Activated naive CD4-positive, alpha-beta T cell treated with anti-CD3 and anti-CD28 coated beads for 36 hours (primary cell): ENCODE measurements around the gene ZC3H11A. TPM values are rescaled to one million over a fixed set of nuclear protein-coding genes. Genes with fewer than 3 reads are reported as not detected.

Source experiments
- CTCF ChIA-PET: fragments of 350-600 bp; sonication (Branson Sonifier 250); formaldehyde crosslinking; loops from one replicate; lab custom pipeline; 2021; ENCODE audit warnings: antibody characterized with exemption; lab: Charles Lee
- DNase-seq: peaks from one replicate; pipeline ENCODE4 v3.0.0-alpha.2; 2020
- H3K27ac Mint-ChIP-seq: one replicate; pipeline ENCODE4 v1.8.0; 2021; ENCODE audit warnings: mild to moderate bottlenecking, mixed read lengths
- H3K27me3 Mint-ChIP-seq: one replicate; pipeline ENCODE4 v1.8.0; 2021; ENCODE audit warnings: low read depth, mixed read lengths
- H3K36me3 Mint-ChIP-seq: one replicate; pipeline ENCODE4 v1.8.0; 2021; ENCODE audit warnings: low read depth, mixed read lengths
- H3K4me1 Mint-ChIP-seq: one replicate; pipeline ENCODE4 v1.8.0; 2021; ENCODE audit warnings: low read depth, mixed read lengths
- H3K4me3 Mint-ChIP-seq: one replicate; pipeline ENCODE4 v1.8.0; 2021; ENCODE audit warnings: mild to moderate bottlenecking, moderate library complexity, mixed read lengths
- H3K9me3 Mint-ChIP-seq: one replicate; pipeline ENCODE4 v1.8.0; 2021; ENCODE audit warnings: mixed read lengths
- intact Hi-C: fragments of 100-400 bp; cut with micrococcal nuclease; formaldehyde crosslinking; loops from one replicate; pipeline ENCODE4 v1.15.1; 2023
- total RNA-seq, 2 experiments: library from RNA; stranded (reverse); gene quantifications; one replicate each; pipeline ENCODE4 v1.2.3, GENCODE V29; 2021

ZC3H11A gene
- total RNA-seq, 2 experiments from 2014 or later, result 78.4 to 80.9 TPM

GRCh38 chr1:203765029-203765837 is 30.2 kb upstream of the ZC3H11A start, which contains the start of gene LAX1:
Gene LAX1, plus strand, starts transcription at chr1:203765183. Its CDS starts 383 bp downstream, at chr1:203765566.
- CTCF ChIA-PET, result interaction anchor here (0.6 to 1.5 kb wide), 5 partner anchors 29 to 425 kb away, joined by 3 to 8 read pairs (median 4); partner anchors contain the start of gene ATP2B4
- peak; percentile 90 for DNase-seq
- Mint-ChIP-seq H3K27ac (peak within 1 kb of the TSS; percentile 99), H3K27me3 (no peaks in the 10 kb centered on the region), H3K9me3 (no peaks in the 10 kb centered on the region), H3K4me3 (peak within 1 kb of the TSS; percentile 89), H3K36me3 (peaks cover 8% of the 10 kb centered on the region), H3K4me1 (peaks cover 41% of the 10 kb centered on the region)
- intact Hi-C loops, result loop anchor here (1.0 to 10.0 kb wide), 12 partner anchors 11 to 480 kb away; partner anchors contain the start of genes ATP2B4, ZBED6 and ZC3H11A

- Mint-ChIP-seq H3K27me3 (no peaks in the 10 kb centered on the region), H3K4me3 (no peak overlapping the region), H3K27ac (peak overlapping the region; percentile 65), H3K9me3 (no peaks in the 10 kb centered on the region), H3K4me1 (peaks cover 39% of the 10 kb centered on the region), H3K36me3 (peaks cover 25% of the 10 kb centered on the region)
- CTCF ChIA-PET, result interaction anchor here (0.7 kb wide), 1 partner anchor 181 kb away, joined by 4 read pairs; no protein-coding TSS in a partner anchor
- intact Hi-C loops, result loop anchor here (5.0 to 10.0 kb wide), 4 partner anchors 36 to 483 kb away; no protein-coding TSS in a partner anchor
- no peak for DNase-seq
These were observed 27.2 kb upstream of the ZC3H11A start for GRCh38 chr1:203768256-203768655.

GRCh38 chr1:203769505-203770343 is 25.7 kb upstream of the ZC3H11A start:
- CTCF ChIA-PET, result no interaction called here

GRCh38 chr1:203771901-203772301 is 23.5 kb upstream of the ZC3H11A start:
- CTCF ChIA-PET, result no interaction called here
- H3K36me3 Mint-ChIP-seq, result peaks cover 43% of the 10 kb centered on the region
- peaks cover 21% of the 10 kb centered on the region for H3K4me1 Mint-ChIP-seq
- peak overlapping the region; percentile 26 for H3K27ac Mint-ChIP-seq
- intact Hi-C loops, result no loop called here
- no peak overlapping the region for H3K4me3 Mint-ChIP-seq
- no peaks in the 10 kb centered on the region for H3K27me3 Mint-ChIP-seq
- DNase-seq, result no peak
- no peaks in the 10 kb centered on the region for H3K9me3 Mint-ChIP-seq

More at GRCh38 chr1:203769505-203770343, 25.7 kb upstream of the ZC3H11A start:
- H3K4me1 Mint-ChIP-seq, result peaks cover 25% of the 10 kb centered on the region
- H3K36me3 Mint-ChIP-seq, result peaks cover 37% of the 10 kb centered on the region
- H3K9me3 Mint-ChIP-seq, result no peaks in the 10 kb centered on the region
- no peak overlapping the region for H3K4me3 Mint-ChIP-seq
- no peaks in the 10 kb centered on the region for H3K27me3 Mint-ChIP-seq
- intact Hi-C loops, result loop anchor here (5.0 to 10.0 kb wide), 4 partner anchors 37 to 485 kb away; no protein-coding TSS in a partner anchor
- H3K27ac Mint-ChIP-seq, result no peak overlapping the region
- no peak for DNase-seq

- peaks cover 21% of the 10 kb centered on the region for H3K4me1 Mint-ChIP-seq
- CTCF ChIA-PET, result interaction anchor here (0.6 kb wide), 1 partner anchor 9 kb away, joined by 3 read pairs; no protein-coding TSS in a partner anchor
- H3K27me3 Mint-ChIP-seq, result no peaks in the 10 kb centered on the region
- intact Hi-C loops, result no loop called here
- H3K27ac Mint-ChIP-seq, result peak overlapping the region; percentile 28
- peaks cover 41% of the 10 kb centered on the region for H3K36me3 Mint-ChIP-seq
- no peak overlapping the region for H3K4me3 Mint-ChIP-seq
- no peaks in the 10 kb centered on the region for H3K9me3 Mint-ChIP-seq
- no peak for DNase-seq
These were observed 22.6 kb upstream of the ZC3H11A start for GRCh38 chr1:203772836-203773235.

- no peak overlapping the region for H3K4me3 Mint-ChIP-seq
- no peak overlapping the region for H3K27ac Mint-ChIP-seq
- H3K27me3 Mint-ChIP-seq, result no peaks in the 10 kb centered on the region
- H3K36me3 Mint-ChIP-seq, result peaks cover 28% of the 10 kb centered on the region
- CTCF ChIA-PET, result interaction anchor here (1.0 to 1.4 kb wide), 3 partner anchors 51 to 434 kb away, joined by 3 to 4 read pairs (median 3); no protein-coding TSS in a partner anchor
- DNase-seq, result no peak
- H3K4me1 Mint-ChIP-seq, result peaks cover 5% of the 10 kb centered on the region
- intact Hi-C loops, result no loop called here
- H3K9me3 Mint-ChIP-seq, result no peaks in the 10 kb centered on the region
These were observed 18.8 kb upstream of the ZC3H11A start for GRCh38 chr1:203776636-203777035.

GRCh38 chr1:203777596-203777995 is 17.8 kb upstream of the ZC3H11A start:
- Mint-ChIP-seq H3K4me1 (peaks cover 5% of the 10 kb centered on the region), H3K27me3 (no peaks in the 10 kb centered on the region), H3K36me3 (peaks cover 23% of the 10 kb centered on the region), H3K9me3 (no peaks in the 10 kb centered on the region), H3K27ac (no peak overlapping the region), H3K4me3 (no peak overlapping the region)
- intact Hi-C loops, result no loop called here
- DNase-seq, result no peak
- CTCF ChIA-PET, result interaction anchor here (0.6 to 1.0 kb wide), 2 partner anchors 42 to 435 kb away, joined by 3 to 4 read pairs; no protein-coding TSS in a partner anchor

- intact Hi-C loops, result no loop called here
- CTCF ChIA-PET, result no interaction called here
- Mint-ChIP-seq H3K27ac (no peak overlapping the region), H3K4me3 (no peak overlapping the region), H3K36me3 (peaks cover 18% of the 10 kb centered on the region), H3K9me3 (no peaks in the 10 kb centered on the region), H3K4me1 (peaks cover 5% of the 10 kb centered on the region), H3K27me3 (no peaks in the 10 kb centered on the region)
- no peak for DNase-seq
These were observed 17.3 kb upstream of the ZC3H11A start for GRCh38 chr1:203778146-203778545.

- H3K4me3 Mint-ChIP-seq, result no peak overlapping the region
- H3K4me1 Mint-ChIP-seq, result peaks cover 5% of the 10 kb centered on the region
- CTCF ChIA-PET, result no interaction called here
- DNase-seq, result no peak
- H3K9me3 Mint-ChIP-seq, result no peaks in the 10 kb centered on the region
- intact Hi-C loops, result no loop called here
- H3K36me3 Mint-ChIP-seq, result peaks cover 14% of the 10 kb centered on the region
- H3K27ac Mint-ChIP-seq, result no peak overlapping the region
- no peaks in the 10 kb centered on the region for H3K27me3 Mint-ChIP-seq
These were observed 16.6 kb upstream of the ZC3H11A start for GRCh38 chr1:203778789-203779188.

- no peaks in the 10 kb centered on the region for H3K36me3 Mint-ChIP-seq
- H3K4me1 Mint-ChIP-seq, result no peaks in the 10 kb centered on the region
- no peak overlapping the region for H3K27ac Mint-ChIP-seq
- no peak for DNase-seq
- CTCF ChIA-PET, result no interaction called here
- intact Hi-C loops, result no loop called here
- H3K27me3 Mint-ChIP-seq, result no peaks in the 10 kb centered on the region
- H3K9me3 Mint-ChIP-seq, result peaks cover 4% of the 10 kb centered on the region
- no peak overlapping the region for H3K4me3 Mint-ChIP-seq
These were observed 13.5 kb upstream of the ZC3H11A start for GRCh38 chr1:203781962-203782361.

GRCh38 chr1:203789966-203790365 is 5.5 kb upstream of the ZC3H11A start:
- Mint-ChIP-seq H3K27ac (no peak overlapping the region), H3K27me3 (no peaks in the 10 kb centered on the region), H3K36me3 (no peaks in the 10 kb centered on the region), H3K4me1 (peaks cover 4% of the 10 kb centered on the region), H3K4me3 (no peak overlapping the region), H3K9me3 (peaks cover 4% of the 10 kb centered on the region)
- no peak for DNase-seq
- CTCF ChIA-PET, result no interaction called here
- intact Hi-C loops, result no loop called here

GRCh38 chr1:203791498-203791897 is 3.9 kb upstream of the ZC3H11A start:
- Mint-ChIP-seq H3K27me3 (no peaks in the 10 kb centered on the region), H3K4me3 (no peak overlapping the region), H3K4me1 (peaks cover 8% of the 10 kb centered on the region), H3K27ac (no peak overlapping the region), H3K9me3 (no peaks in the 10 kb centered on the region), H3K36me3 (peaks cover 8% of the 10 kb centered on the region)
- CTCF ChIA-PET, result interaction anchor here (0.6 kb wide), 1 partner anchor 28 kb away, joined by 4 read pairs; no protein-coding TSS in a partner anchor
- intact Hi-C loops, result no loop called here
- DNase-seq, result no peak
